HepG2 (cell line): ENCODE results near the gene SYNE3. TPM values are rescaled to one million over a fixed set of nuclear protein-coding genes. Genes with fewer than 3 reads are reported as not detected.
A peak's percentile ranks its signal among the peaks of the same experiment; 100 is the strongest.

Source experiments
- ATF6 ChIP-seq: sonication (generic); formaldehyde crosslinking; conservative IDR thresholded peaks from 2 replicates; pipeline ENCODE4 v1.4.0; 2020; ENCODE audit warnings: missing genetic modification reagents
- CREB1 ChIP-seq, 2 experiments: fragments of 450-650 bp in 1 of 2; IDR thresholded peaks; 2 replicates each; pipeline ENCODE4 v1.6.1; 2016 to 2017; ENCODE audit warnings: control low read depth in 1 of 2, mild to moderate bottlenecking in 1 of 2, missing compliant biosample characterization in 1 of 2, missing genetic modification characterization in 1 of 2
- ELF4 ChIP-seq: sonication (generic); formaldehyde crosslinking; IDR thresholded peaks from 2 replicates; pipeline ENCODE4 v1.5.0; 2020; ENCODE audit warnings: missing genetic modification reagents, mild to moderate bottlenecking, moderate library complexity, borderline replicate concordance
- KIAA2018 ChIP-seq: sonication (generic); formaldehyde crosslinking; IDR thresholded peaks from 2 replicates; pipeline ENCODE4 v1.5.0; 2020; ENCODE audit warnings: mild to moderate bottlenecking, missing genetic modification reagents, borderline replicate concordance
- PBX3 ChIP-seq: sonication (generic); formaldehyde crosslinking; IDR thresholded peaks from 2 replicates; pipeline ENCODE4 v1.8.1; 2023; ENCODE audit warnings: missing genetic modification reagents, inconsistent platforms, borderline replicate concordance
- SKIL ChIP-seq: sonication (generic); formaldehyde crosslinking; IDR thresholded peaks from 2 replicates; pipeline ENCODE4 v1.8.0; 2022; ENCODE audit warnings: missing genetic modification reagents, mild to moderate bottlenecking, moderate library complexity, borderline replicate concordance
- THRA ChIP-seq: sonication (generic); formaldehyde crosslinking; IDR thresholded peaks from 2 replicates; pipeline ENCODE4 v1.4.0; 2020; ENCODE audit warnings: missing genetic modification reagents, borderline replicate concordance
- ZNF557 ChIP-seq: sonication (generic); formaldehyde crosslinking; IDR thresholded peaks from 2 replicates; pipeline ENCODE4 v1.4.0; 2020; ENCODE audit warnings: missing genetic modification reagents
- ZSCAN12 ChIP-seq: sonication (generic); formaldehyde crosslinking; IDR thresholded peaks from 2 replicates; pipeline ENCODE4 v1.9.0; 2021; ENCODE audit warnings: mild to moderate bottlenecking, missing genetic modification reagents
- polyA plus RNA-seq, 8 experiments: library from polyadenylated mRNA; depleted of rRNA in 3 of 8; stranded (reverse) in 7 of 8; unstranded in 1 of 8; fragments of >200 nt; fragmentation: Illumina TruSeq in 4 of 8; extraction: Trizol in 4 of 8; gene quantifications; 2 replicates each; pipeline versions ENCODE4 v1.2.1 to v1.2.3, GENCODE V29; 2011 to 2016; ENCODE audit warnings: low read depth in 4 of 8, missing spikeins in 1 of 8, mixed read lengths in 1 of 8; ENCODE audit not compliant: insufficient read depth in 1 of 8
- total RNA-seq, 5 experiments: library from RNA; depleted of rRNA; stranded (reverse); fragments of >200 nt; fragmentation: Illumina TruSeq; extraction: Trizol; gene quantifications; 2 replicates each; pipeline ENCODE4 v1.2.3, GENCODE V29; 2016; ENCODE audit warnings: low read depth in 1 of 5

Gene SYNE3
- total and polyA plus RNA-seq, 2 of the 13 experiments (the other 11 are each of a cell fraction or from before 2014, with no cell fraction given) = 7.8 to 8.0 TPM

- TF ChIP-seq KIAA2018 (no peak), ATF6 (CRISPR knock-in tag) (no peak), CREB1 (IDR thresholded peaks at IDR 0.05) (peak; percentile 88), CREB1 (CRISPR knock-in tag; IDR thresholded peaks at IDR 0.05) (peak; percentile 93), ZSCAN12 (CRISPR knock-in tag) (no peak), ELF4 (no peak; the same call in 1 of the 2 replicates), THRA (CRISPR knock-in tag) (peak; percentile 29; the same call in 1 of the 2 replicates), SKIL (no peak), ZNF557 (CRISPR knock-in tag) (no peak), PBX3 (CRISPR knock-in tag) (peak; percentile 69; the same call in 1 of the 2 replicates)
Observed at GRCh38 chr14:95534299-95535225, 18.1 kb upstream of the SYNE3 start, which contains the start of gene GLRX5 (continued).
